ENCODE data around the gene ZNF253.
"Not testable (repeated sequence)": the region's sequence is repeated elsewhere in the genome, so short reads cannot be mapped to it uniquely, and the experiment has no call there.

ZNF253 gene

DNA sequence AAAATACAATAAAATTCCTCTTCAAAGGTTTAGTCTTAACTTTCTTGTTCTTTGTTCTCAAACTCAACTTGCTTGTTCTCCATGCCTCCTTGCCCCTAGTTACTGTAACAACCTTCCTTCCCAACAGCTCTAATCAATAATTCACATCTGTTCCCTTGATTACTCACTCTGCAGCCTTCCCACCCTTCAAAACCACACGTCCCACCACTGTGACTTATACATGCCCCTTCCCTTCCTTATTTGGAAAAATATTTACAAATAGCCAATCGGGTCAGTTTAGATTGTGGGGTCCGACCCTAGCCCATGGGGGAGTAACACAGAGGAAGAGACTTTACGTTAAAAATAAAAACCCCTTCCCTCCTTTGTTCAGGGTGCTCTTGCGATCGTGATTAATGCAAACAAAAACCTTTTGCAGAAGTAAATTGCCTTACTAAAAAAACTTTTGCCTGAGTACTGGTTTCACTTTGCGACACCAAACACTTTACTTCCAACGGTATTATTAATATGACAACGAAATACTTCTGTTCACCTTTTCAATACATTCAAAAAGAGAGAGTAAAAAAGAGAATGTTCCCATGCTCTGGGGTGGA, 34.6 kb downstream of the ZNF253 start:
- no peak for DNase-seq

GRCh38 chr19:19900729-19901444, 35.2 kb downstream of the ZNF253 start, which contains the start of gene ZNF93:
TSS of gene ZNF93 (plus strand) at chr19:19900946. CDS start at chr19:19901089, 143 bp downstream.
- DNase-seq: peak; percentile 66 to 76 (median 74)

DNA sequence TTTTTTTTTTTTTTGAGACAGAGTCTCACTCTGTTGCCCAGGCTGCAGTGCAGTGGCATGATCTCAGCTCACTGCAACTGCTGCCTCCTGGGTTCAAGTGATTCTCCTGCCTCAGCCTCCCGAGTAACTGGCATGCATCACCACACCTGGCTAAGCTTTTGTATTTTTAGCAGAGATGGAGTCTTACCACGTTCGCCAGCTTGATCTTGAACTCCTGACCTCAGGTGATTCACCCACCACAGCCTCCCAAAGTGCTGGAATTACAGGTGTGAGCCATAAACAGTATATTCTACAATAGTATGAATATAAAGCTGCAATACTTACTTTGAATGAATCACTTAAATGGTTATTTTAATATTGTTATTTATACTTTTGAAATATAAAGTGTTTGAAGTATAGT, 41.9 kb downstream of the ZNF253 start:
- not testable (repeated sequence) for DNase-seq

DNA sequence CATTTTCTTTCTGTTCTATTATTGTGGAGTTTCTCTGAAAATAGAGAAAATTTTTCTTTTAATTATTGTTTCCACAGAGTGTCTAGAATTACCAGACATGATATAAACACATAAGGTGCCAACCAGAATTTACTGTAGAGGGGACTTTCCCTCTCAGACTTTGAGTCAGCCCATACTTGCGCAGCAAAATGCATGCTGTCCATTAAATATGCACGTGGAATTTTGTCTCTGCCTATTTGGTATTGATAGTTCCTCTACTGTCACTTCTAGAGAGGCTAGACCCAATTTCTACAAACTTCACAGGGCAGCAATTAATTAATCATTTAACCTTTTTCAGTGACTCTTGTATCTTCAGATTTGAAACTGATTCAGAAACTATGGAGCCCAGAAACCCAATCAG, 44.0 kb downstream of the ZNF253 start:
- no peak for DNase-seq

- no peak for DNase-seq
Observed at GRCh38 chr19:19911150-19911549, 45.5 kb downstream of the ZNF253 start.

GRCh38 chr19:19914596-19914995, 48.9 kb downstream of the ZNF253 start:
- DNase-seq: no peak

- DNase-seq: peak in 2 of 4 experiments; percentile 1 to 4
Observed at GRCh38 chr19:19930417-19930816, 64.7 kb downstream of the ZNF253 start.

- not testable (repeated sequence) for DNase-seq
Observed at GRCh38 chr19:19933432-19934314, 68.0 kb downstream of the ZNF253 start.

- no peak for DNase-seq
Observed at GRCh38 chr19:19937403-19937802, 71.7 kb downstream of the ZNF253 start.

DNA sequence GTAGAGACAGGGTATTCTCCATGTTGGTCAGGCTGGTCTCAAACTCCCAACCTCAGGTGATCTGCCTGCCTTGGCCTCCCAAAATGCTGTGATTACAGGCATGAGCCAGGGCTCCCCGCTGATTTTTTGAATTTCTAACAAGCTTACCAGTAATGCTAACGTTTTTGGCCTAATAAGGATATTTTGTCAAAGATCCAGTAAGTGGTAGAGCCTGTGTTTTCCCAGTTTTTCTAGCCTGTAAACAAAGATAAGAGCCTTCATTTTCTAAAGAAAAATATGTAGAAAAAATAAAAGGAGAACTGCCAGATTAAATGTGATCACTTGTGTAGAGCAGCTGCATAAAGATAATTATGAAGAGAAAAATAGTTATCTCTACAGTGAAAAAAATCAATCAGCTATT, 72.8 kb downstream of the ZNF253 start:
- DNase-seq: no peak

- no peak for DNase-seq
Observed at GRCh38 chr19:19943848-19944582, 78.3 kb downstream of the ZNF253 start.

Measured in activated CD4-positive, CD25-positive, alpha-beta regulatory T cell (primary cell).